Astrocyte of the spinal cord (primary cell): ENCODE data around the gene MUL1.
"Not testable (repeated sequence)": the region's sequence is repeated elsewhere in the genome, so short reads cannot be mapped to it uniquely, and the experiment has no call there.

Source experiments
- DNase-seq: peaks from one replicate; pipeline ENCODE4 v3.0.0; 2011; ENCODE audit warnings: low read depth, low spot score
- H3K4me3 ChIP-seq: 2 replicates; pipeline ENCODE4 v1.5.1; 2011; ENCODE audit warnings: low read depth, mild to moderate bottlenecking, low read length, moderate library complexity
- in situ Hi-C: cut with HindIII; loops from 2 replicates; pipeline ENCODE4 v1.10.0; 2017; ENCODE audit warnings: low sequenced_read_pairs
- TF ChIP-seq, protein P1 (sequence below): IDR thresholded peaks from 2 replicates; pipeline ENCODE4 v1.5.1; 2012; ENCODE audit warnings: low read depth, mild to moderate bottlenecking, low read length, inconsistent platforms

Gene MUL1

DNA sequence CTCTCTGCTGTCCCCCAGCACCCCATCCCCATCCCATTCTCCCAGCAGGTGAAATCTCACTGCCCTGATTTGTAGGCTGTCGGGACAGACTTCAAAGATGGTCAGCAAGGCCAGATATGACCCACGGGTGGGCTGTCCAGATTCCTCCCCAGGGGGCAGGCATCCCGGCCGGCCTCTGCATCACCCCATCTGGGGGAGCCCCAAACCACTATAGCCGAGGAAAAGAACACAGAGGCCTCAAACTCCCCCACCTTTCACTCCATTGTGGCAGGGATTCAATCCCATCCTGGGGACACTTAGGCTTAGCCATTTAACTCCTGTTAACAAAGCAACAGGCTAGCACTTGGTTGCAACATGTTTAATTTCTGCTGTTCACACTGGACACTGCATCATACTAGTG, 8.8 kb downstream of the MUL1 start:
- TF ChIP-seq, protein P1, sequence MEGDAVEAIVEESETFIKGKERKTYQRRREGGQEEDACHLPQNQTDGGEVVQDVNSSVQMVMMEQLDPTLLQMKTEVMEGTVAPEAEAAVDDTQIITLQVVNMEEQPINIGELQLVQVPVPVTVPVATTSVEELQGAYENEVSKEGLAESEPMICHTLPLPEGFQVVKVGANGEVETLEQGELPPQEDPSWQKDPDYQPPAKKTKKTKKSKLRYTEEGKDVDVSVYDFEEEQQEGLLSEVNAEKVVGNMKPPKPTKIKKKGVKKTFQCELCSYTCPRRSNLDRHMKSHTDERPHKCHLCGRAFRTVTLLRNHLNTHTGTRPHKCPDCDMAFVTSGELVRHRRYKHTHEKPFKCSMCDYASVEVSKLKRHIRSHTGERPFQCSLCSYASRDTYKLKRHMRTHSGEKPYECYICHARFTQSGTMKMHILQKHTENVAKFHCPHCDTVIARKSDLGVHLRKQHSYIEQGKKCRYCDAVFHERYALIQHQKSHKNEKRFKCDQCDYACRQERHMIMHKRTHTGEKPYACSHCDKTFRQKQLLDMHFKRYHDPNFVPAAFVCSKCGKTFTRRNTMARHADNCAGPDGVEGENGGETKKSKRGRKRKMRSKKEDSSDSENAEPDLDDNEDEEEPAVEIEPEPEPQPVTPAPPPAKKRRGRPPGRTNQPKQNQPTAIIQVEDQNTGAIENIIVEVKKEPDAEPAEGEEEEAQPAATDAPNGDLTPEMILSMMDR: no peak
- in situ Hi-C loops: no loop called here
- DNase-seq: no peak
- H3K4me3 ChIP-seq: no peak overlapping the region

DNA sequence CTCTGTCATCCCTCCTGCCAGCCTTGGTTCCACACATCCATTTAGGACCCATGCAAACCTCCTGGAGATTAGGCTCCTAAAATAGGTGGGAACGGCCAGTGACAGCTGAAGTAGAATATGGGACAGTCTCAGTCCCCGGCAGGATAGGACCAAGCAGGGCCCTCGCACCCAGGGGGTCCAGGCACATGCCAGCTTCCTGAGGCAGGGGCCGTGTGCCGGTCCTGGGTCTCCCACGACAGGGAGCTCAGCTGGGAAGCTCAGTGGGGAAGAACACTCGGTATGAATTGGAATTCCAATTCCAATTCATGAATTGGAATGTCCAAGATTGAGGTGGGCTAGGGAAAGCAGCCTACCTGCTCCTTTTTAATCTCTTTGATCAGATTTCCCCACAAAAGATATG, 9.8 kb downstream of the MUL1 start:
- DNase-seq: no peak

DNA sequence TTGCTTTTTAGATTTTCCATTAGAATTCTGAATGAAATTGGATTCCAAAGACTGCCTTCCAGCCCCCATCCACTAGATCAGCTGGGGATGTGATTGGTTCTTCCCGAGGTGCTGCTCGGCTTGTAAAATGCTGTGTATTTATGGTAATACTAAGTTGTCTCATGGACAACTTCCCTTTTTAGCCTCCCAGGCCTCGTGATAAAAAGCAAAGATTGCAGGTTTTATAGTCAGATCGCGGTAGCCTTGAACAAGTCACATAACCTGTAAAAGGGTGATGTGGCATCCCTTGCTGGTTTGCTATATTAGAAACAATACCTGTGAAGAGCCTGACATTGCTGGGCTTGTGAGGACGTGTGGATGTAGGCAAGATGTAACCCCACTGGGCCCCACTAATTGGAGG, 10.4 kb downstream of the MUL1 start:
- in situ Hi-C loops: no loop called here
- no peak overlapping the region for H3K4me3 ChIP-seq
- DNase-seq: no peak
- TF ChIP-seq, protein P1: no peak

More for the DNA sequence above, 9.8 kb downstream of the MUL1 start:
- TF ChIP-seq, protein P1: no peak
- in situ Hi-C loops: no loop called here
- H3K4me3 ChIP-seq: no peak overlapping the region

DNA sequence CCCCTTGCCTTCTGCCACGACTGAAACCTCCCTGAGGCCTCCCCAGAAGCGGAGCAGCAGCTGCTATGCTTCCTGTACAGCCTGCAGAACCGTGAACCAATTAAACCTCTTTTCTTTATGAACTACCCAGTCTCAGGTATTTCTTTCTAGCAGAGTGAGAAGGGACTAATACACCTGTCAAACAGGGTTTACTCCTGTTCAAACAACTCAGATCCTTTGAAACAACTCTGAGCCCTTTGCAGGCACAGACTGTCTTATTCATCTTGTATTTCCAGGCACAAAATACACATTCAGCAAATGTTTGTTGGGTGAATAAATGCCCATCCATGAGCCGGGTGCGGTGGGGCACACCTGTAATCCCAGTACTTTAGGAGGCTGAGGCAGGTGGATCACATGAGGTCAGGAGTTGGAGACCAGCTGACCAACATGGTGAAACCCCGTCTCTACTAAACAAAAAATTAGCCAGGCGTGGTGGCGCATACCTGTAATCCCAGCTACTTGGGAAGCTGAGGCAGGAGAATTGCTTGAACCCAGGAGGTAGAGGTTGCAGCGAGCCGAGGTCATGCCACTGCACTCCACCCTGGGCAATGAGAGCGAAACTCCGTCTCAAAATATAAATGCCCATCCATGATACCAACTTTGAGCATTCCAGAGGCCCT, 11.1 kb downstream of the MUL1 start:
- in situ Hi-C loops, H3K4me3 ChIP-seq, DNase-seq: not testable (repeated sequence)

DNA sequence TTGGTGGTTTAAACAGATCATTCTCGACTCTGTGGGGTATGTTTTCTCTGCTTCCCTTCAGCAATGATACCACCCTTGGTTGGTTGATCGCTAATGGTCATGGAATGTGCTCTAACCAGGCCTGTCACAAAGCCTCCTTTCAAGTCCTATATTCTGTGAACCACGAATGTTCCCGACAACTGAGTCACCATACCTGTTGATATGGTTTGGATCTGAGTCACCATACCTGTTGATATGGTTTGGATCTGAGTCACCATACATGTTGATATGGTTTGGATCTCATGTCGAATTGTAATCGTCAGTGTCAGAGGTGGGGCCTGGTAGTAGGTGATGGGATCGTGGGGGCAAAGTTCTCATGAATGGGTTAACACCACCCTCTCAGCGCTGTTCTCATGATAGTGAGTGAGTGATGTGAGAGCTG, 11.7 kb downstream of the MUL1 start:
- no peak overlapping the region for H3K4me3 ChIP-seq
- peak; percentile 83 for DNase-seq
- TF ChIP-seq, protein P1: no peak
- in situ Hi-C loops: no loop called here

DNA sequence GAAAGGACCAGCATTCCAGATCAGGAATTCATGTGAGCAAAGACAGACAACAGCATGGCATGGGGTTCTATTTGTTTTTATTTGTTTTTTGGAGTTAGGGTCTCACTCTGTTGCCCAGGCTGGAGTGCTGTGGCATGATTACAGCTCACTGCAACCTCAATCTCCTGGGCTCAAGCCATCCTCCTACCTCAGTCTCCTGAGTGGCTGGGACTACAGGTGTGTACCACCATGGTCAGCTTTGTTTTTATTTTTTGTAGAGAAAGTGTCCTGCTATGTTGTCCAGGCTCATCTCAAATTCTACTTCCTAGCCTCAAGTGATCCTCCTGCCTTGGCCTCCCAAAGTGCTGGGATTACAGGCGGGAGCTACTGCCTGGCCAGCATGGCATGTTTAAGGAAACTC, 12.3 kb downstream of the MUL1 start:
- no peak overlapping the region for H3K4me3 ChIP-seq
- DNase-seq: no peak
- TF ChIP-seq, protein P1: no peak
- in situ Hi-C loops: no loop called here

DNA sequence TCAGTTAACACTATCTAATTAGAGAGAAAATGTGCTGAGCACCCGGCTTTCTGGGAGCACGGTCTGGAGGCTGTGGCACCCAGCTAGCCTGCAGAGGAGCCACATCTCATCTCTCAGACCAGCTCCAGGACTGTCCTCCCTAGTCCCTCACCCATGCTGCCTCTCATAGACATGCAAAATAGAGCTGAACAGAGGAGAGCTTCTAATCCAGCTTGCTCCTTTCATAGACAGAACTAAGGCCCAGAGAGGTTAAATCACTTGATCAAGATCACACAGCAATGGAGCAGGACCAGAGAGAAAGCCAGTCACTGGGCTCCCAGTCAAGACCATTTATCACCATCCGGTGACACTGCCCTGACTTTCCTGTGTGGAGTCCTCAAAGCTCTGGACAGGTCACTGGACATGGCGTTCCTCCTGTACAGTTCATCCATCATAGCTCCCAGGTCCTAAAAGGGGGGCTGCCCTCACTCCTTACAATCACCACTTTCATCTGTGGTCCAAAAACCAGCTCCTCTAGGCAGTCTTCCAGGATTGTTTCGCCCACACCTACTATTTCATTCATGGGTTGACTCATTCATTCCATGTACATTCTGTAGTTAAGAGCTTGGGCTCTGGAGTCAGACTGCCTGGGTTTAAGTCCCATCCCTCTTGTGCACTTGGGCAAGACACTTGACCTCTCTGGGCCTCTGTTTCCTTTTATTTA, 13.2 kb downstream of the MUL1 start:
- DNase-seq: peak; percentile 91
- TF ChIP-seq, protein P1: no peak
- in situ Hi-C loops: no loop called here
- no peak overlapping the region for H3K4me3 ChIP-seq
